Measurements from ENCODE around the gene RPL27A.

RPL27A gene

GRCh38 chr11:8721609-8722500 is 39.3 kb downstream of the RPL27A start:
- DNase-seq: no peak

GRCh38 chr11:8722809-8723208 is 40.2 kb downstream of the RPL27A start:
- DNase-seq: no peak

GRCh38 chr11:8723711-8724110 is 41.1 kb downstream of the RPL27A start:
- no peak for DNase-seq

- no peak for DNase-seq
Observed at GRCh38 chr11:8724682-8725081, 42.1 kb downstream of the RPL27A start.

GRCh38 chr11:8726395-8726794 is 43.8 kb downstream of the RPL27A start:
- no peak for DNase-seq

GRCh38 chr11:8728563-8728962 is 46.0 kb downstream of the RPL27A start:
- DNase-seq: no peak

- DNase-seq: no peak
Observed at GRCh38 chr11:8729067-8729466, 46.5 kb downstream of the RPL27A start.

- DNase-seq: no peak
Observed at GRCh38 chr11:8729837-8730696, 47.5 kb downstream of the RPL27A start.

GRCh38 chr11:8730697-8731020 is 48.1 kb downstream of the RPL27A start:
- DNase-seq: no peak

- DNase-seq: no peak
Observed at GRCh38 chr11:8731647-8732323, 49.2 kb downstream of the RPL27A start.

GRCh38 chr11:8732324-8732670 is 49.7 kb downstream of the RPL27A start:
- DNase-seq: no peak

GRCh38 chr11:8732748-8733241 is 50.2 kb downstream of the RPL27A start:
- DNase-seq: no peak

- no peak for DNase-seq
Observed at GRCh38 chr11:8733852-8734251, 51.3 kb downstream of the RPL27A start.

GRCh38 chr11:8735094-8735493 is 52.5 kb downstream of the RPL27A start:
- DNase-seq: no peak

- DNase-seq: no peak
Observed at GRCh38 chr11:8739309-8739793, 56.8 kb downstream of the RPL27A start.

All from activated CD4-positive, alpha-beta T cell treated with anti-CD3 and anti-CD28 coated beads, Interleukin-2, amount 50 U/mL, for 1 hour (primary cell).